ENCODE results near the gene CES5A.
"Not testable (repeated sequence)": the region's sequence is repeated elsewhere in the genome, so short reads cannot be mapped to it uniquely, and the experiment has no call there.

The CES5A gene

GRCh38 chr16:55830658-55831294, 44.4 kb downstream of the CES5A start:
- H3K27ac ChIP-seq (ENCODE audit: insufficient read depth in 1 of 2, low read depth in 1 of 2, low read length in 2 of 2, poor library complexity in 1 of 2, severe bottlenecking in 2 of 2), result no peak overlapping the region
- H3K4me3 ChIP-seq (ENCODE audit: control insufficient read depth in 1 of 7, extremely low read depth in 1 of 7, insufficient read depth in 4 of 7, low read depth in 2 of 7, low read length in 6 of 7), result no peak overlapping the region
- CTCF ChIA-PET, result interaction anchor here (1.1 kb wide), 1 partner anchor 10 kb away, joined by 3 read pairs; no protein-coding TSS in a partner anchor
- peaks cover 0 to 3% (median 1%) of the 10 kb centered on the region in 4 experiments for H3K4me1 ChIP-seq (ENCODE audit: control extremely low read depth in 1 of 4, control insufficient read depth in 4 of 4, insufficient read depth in 4 of 4, low read length in 3 of 4)
- no peak for DNase-seq
- peaks cover 0 to 2% (median 0%) of the 10 kb centered on the region in 5 experiments for H3K27me3 ChIP-seq (replicated peaks in 2 of 5; ENCODE audit: control insufficient read depth in 4 of 5, insufficient read depth in 5 of 5, low read length in 4 of 5)
- no peaks in the 10 kb centered on the region for H3K9me3 ChIP-seq (ENCODE audit: control extremely low read depth in 1 of 5, control insufficient read depth in 4 of 5, insufficient read depth in 2 of 5, low read depth in 1 of 5, low read length in 4 of 5)
- WGBS (ENCODE audit: insufficient coverage), result 92% methylated on average over 6 of the region's 6 CpGs
- POLR2A ChIA-PET, result no interaction called here
- no peaks in the 10 kb centered on the region for H3K36me3 ChIP-seq (ENCODE audit: control insufficient read depth in 4 of 4, insufficient read depth in 4 of 4, low read length in 3 of 4)

- WGBS (ENCODE audit: insufficient coverage), result 89% methylated on average over 3 of the region's 3 CpGs
- POLR2A ChIA-PET; H3K9me3 ChIP-seq (ENCODE audit: control extremely low read depth in 1 of 5, control insufficient read depth in 4 of 5, insufficient read depth in 2 of 5, low read depth in 1 of 5, low read length in 4 of 5); DNase-seq; H3K36me3 ChIP-seq (ENCODE audit: control insufficient read depth in 4 of 4, insufficient read depth in 4 of 4, low read length in 3 of 4); H3K27me3 ChIP-seq (replicated peaks in 2 of 5; ENCODE audit: control insufficient read depth in 4 of 5, insufficient read depth in 5 of 5, low read length in 4 of 5); H3K4me3 ChIP-seq (ENCODE audit: control insufficient read depth in 1 of 7, extremely low read depth in 1 of 7, insufficient read depth in 4 of 7, low read depth in 2 of 7, low read length in 6 of 7); H3K27ac ChIP-seq (ENCODE audit: insufficient read depth in 1 of 2, low read depth in 1 of 2, low read length in 2 of 2, poor library complexity in 1 of 2, severe bottlenecking in 2 of 2); H3K4me1 ChIP-seq (ENCODE audit: control extremely low read depth in 1 of 4, control insufficient read depth in 4 of 4, insufficient read depth in 4 of 4, low read length in 3 of 4): not testable (repeated sequence)
- CTCF ChIA-PET, result interaction anchor here (1.1 kb wide), 1 partner anchor 11 kb away, joined by 3 read pairs; no protein-coding TSS in a partner anchor
Observed at GRCh38 chr16:55829232-55829631, 45.9 kb downstream of the CES5A start.

GRCh38 chr16:55828680-55829079, 46.5 kb downstream of the CES5A start:
- no peak overlapping the region for H3K4me3 ChIP-seq (ENCODE audit: control insufficient read depth in 1 of 7, extremely low read depth in 1 of 7, insufficient read depth in 4 of 7, low read depth in 2 of 7, low read length in 6 of 7)
- WGBS (ENCODE audit: insufficient coverage), result 89% methylated on average over 10 of the region's 10 CpGs

GRCh38 chr16:55825115-55825728, 50.0 kb downstream of the CES5A start:
- H3K27ac ChIP-seq (ENCODE audit: insufficient read depth in 1 of 2, low read depth in 1 of 2, low read length in 2 of 2, poor library complexity in 1 of 2, severe bottlenecking in 2 of 2), result no peak overlapping the region
- no peaks in the 10 kb centered on the region for H3K36me3 ChIP-seq (ENCODE audit: control insufficient read depth in 4 of 4, insufficient read depth in 4 of 4, low read length in 3 of 4)
- ChIA-PET POLR2A (no interaction called here), CTCF (no interaction called here)
- H3K4me1 ChIP-seq (ENCODE audit: control extremely low read depth in 1 of 4, control insufficient read depth in 4 of 4, insufficient read depth in 4 of 4, low read length in 3 of 4), result no peaks in the 10 kb centered on the region
- 94% methylated on average over 6 of the region's 6 CpGs for WGBS (ENCODE audit: insufficient coverage)
- H3K27me3 ChIP-seq (replicated peaks in 2 of 5; ENCODE audit: control insufficient read depth in 4 of 5, insufficient read depth in 5 of 5, low read length in 4 of 5), result peaks cover 0 to 10% (median 0%) of the 10 kb centered on the region in 5 experiments
- H3K9me3 ChIP-seq (ENCODE audit: control extremely low read depth in 1 of 5, control insufficient read depth in 4 of 5, insufficient read depth in 2 of 5, low read depth in 1 of 5, low read length in 4 of 5), result peaks cover 0 to 5% (median 0%) of the 10 kb centered on the region in 5 experiments
- no peak overlapping the region for H3K4me3 ChIP-seq (ENCODE audit: control insufficient read depth in 1 of 7, extremely low read depth in 1 of 7, insufficient read depth in 4 of 7, low read depth in 2 of 7, low read length in 6 of 7)
- DNase-seq, result no peak

More at GRCh38 chr16:55828680-55829079, 46.5 kb downstream of the CES5A start:
- ChIA-PET POLR2A (no interaction called here), CTCF (no interaction called here)
- no peaks in the 10 kb centered on the region for H3K4me1 ChIP-seq (ENCODE audit: control extremely low read depth in 1 of 4, control insufficient read depth in 4 of 4, insufficient read depth in 4 of 4, low read length in 3 of 4)
- DNase-seq, result no peak
- no peaks in the 10 kb centered on the region for H3K36me3 ChIP-seq (ENCODE audit: control insufficient read depth in 4 of 4, insufficient read depth in 4 of 4, low read length in 3 of 4)
- H3K9me3 ChIP-seq (ENCODE audit: control extremely low read depth in 1 of 5, control insufficient read depth in 4 of 5, insufficient read depth in 2 of 5, low read depth in 1 of 5, low read length in 4 of 5), result no peaks in the 10 kb centered on the region
- H3K27ac ChIP-seq (ENCODE audit: insufficient read depth in 1 of 2, low read depth in 1 of 2, low read length in 2 of 2, poor library complexity in 1 of 2, severe bottlenecking in 2 of 2), result no peak overlapping the region
- H3K27me3 ChIP-seq (replicated peaks in 2 of 5; ENCODE audit: control insufficient read depth in 4 of 5, insufficient read depth in 5 of 5, low read length in 4 of 5), result peaks cover 0 to 2% (median 0%) of the 10 kb centered on the region in 5 experiments

- CTCF ChIA-PET, result no interaction called here
- H3K36me3 ChIP-seq (ENCODE audit: control insufficient read depth in 4 of 4, insufficient read depth in 4 of 4, low read length in 3 of 4), result no peaks in the 10 kb centered on the region
- H3K4me3 ChIP-seq (ENCODE audit: control insufficient read depth in 1 of 7, extremely low read depth in 1 of 7, insufficient read depth in 4 of 7, low read depth in 2 of 7, low read length in 6 of 7), result no peak overlapping the region
- H3K4me1 ChIP-seq (ENCODE audit: control extremely low read depth in 1 of 4, control insufficient read depth in 4 of 4, insufficient read depth in 4 of 4, low read length in 3 of 4), result no peaks in the 10 kb centered on the region
- peaks cover 0 to 12% (median 0%) of the 10 kb centered on the region in 5 experiments for H3K27me3 ChIP-seq (replicated peaks in 2 of 5; ENCODE audit: control insufficient read depth in 4 of 5, insufficient read depth in 5 of 5, low read length in 4 of 5)
- no peak for DNase-seq
- POLR2A ChIA-PET, result no interaction called here
- 94% methylated on average over 4 of the region's 4 CpGs for WGBS (ENCODE audit: insufficient coverage)
- peaks cover 0 to 5% (median 0%) of the 10 kb centered on the region in 5 experiments for H3K9me3 ChIP-seq (ENCODE audit: control extremely low read depth in 1 of 5, control insufficient read depth in 4 of 5, insufficient read depth in 2 of 5, low read depth in 1 of 5, low read length in 4 of 5)
- no peak overlapping the region for H3K27ac ChIP-seq (ENCODE audit: insufficient read depth in 1 of 2, low read depth in 1 of 2, low read length in 2 of 2, poor library complexity in 1 of 2, severe bottlenecking in 2 of 2)
Observed at GRCh38 chr16:55824473-55825000, 50.6 kb downstream of the CES5A start.

- CTCF ChIA-PET, result no interaction called here
- H3K4me1 ChIP-seq (ENCODE audit: control extremely low read depth in 1 of 4, control insufficient read depth in 4 of 4, insufficient read depth in 4 of 4, low read length in 3 of 4), result no peaks in the 10 kb centered on the region
- peaks cover 0 to 5% (median 0%) of the 10 kb centered on the region in 5 experiments for H3K9me3 ChIP-seq (ENCODE audit: control extremely low read depth in 1 of 5, control insufficient read depth in 4 of 5, insufficient read depth in 2 of 5, low read depth in 1 of 5, low read length in 4 of 5)
- POLR2A ChIA-PET, result no interaction called here
- H3K36me3 ChIP-seq (ENCODE audit: control insufficient read depth in 4 of 4, insufficient read depth in 4 of 4, low read length in 3 of 4), result no peaks in the 10 kb centered on the region
- WGBS (ENCODE audit: insufficient coverage), result 83% methylated on average over 3 of the region's 3 CpGs
- H3K4me3 ChIP-seq (ENCODE audit: control insufficient read depth in 1 of 7, extremely low read depth in 1 of 7, insufficient read depth in 4 of 7, low read depth in 2 of 7, low read length in 6 of 7), result no peak overlapping the region
- H3K27me3 ChIP-seq (replicated peaks in 2 of 5; ENCODE audit: control insufficient read depth in 4 of 5, insufficient read depth in 5 of 5, low read length in 4 of 5), result peaks cover 0 to 24% (median 0%) of the 10 kb centered on the region in 5 experiments
- no peak overlapping the region for H3K27ac ChIP-seq (ENCODE audit: insufficient read depth in 1 of 2, low read depth in 1 of 2, low read length in 2 of 2, poor library complexity in 1 of 2, severe bottlenecking in 2 of 2)
- DNase-seq, result no peak
Observed at GRCh38 chr16:55822280-55822810, 52.8 kb downstream of the CES5A start.

- WGBS (ENCODE audit: insufficient coverage), result 94% methylated on average over 4 of the region's 4 CpGs
- Histone ChIP-seq H3K9me3 (ENCODE audit: control extremely low read depth in 1 of 5, control insufficient read depth in 4 of 5, insufficient read depth in 2 of 5, low read depth in 1 of 5, low read length in 4 of 5) (peaks cover 0 to 5% (median 0%) of the 10 kb centered on the region in 5 experiments), H3K27ac (ENCODE audit: insufficient read depth in 1 of 2, low read depth in 1 of 2, low read length in 2 of 2, poor library complexity in 1 of 2, severe bottlenecking in 2 of 2) (no peak overlapping the region), H3K36me3 (ENCODE audit: control insufficient read depth in 4 of 4, insufficient read depth in 4 of 4, low read length in 3 of 4) (no peaks in the 10 kb centered on the region), H3K27me3 (replicated peaks in 2 of 5; ENCODE audit: control insufficient read depth in 4 of 5, insufficient read depth in 5 of 5, low read length in 4 of 5) (peaks cover 0 to 36% (median 0%) of the 10 kb centered on the region in 5 experiments), H3K4me1 (ENCODE audit: control extremely low read depth in 1 of 4, control insufficient read depth in 4 of 4, insufficient read depth in 4 of 4, low read length in 3 of 4) (no peaks in the 10 kb centered on the region), H3K4me3 (ENCODE audit: control insufficient read depth in 1 of 7, extremely low read depth in 1 of 7, insufficient read depth in 4 of 7, low read depth in 2 of 7, low read length in 6 of 7) (no peak overlapping the region)
- ChIA-PET CTCF (no interaction called here), POLR2A (no interaction called here)
- DNase-seq, result no peak
Observed at GRCh38 chr16:55821210-55821609, 54.0 kb downstream of the CES5A start.
